MM.1S (cell line): ENCODE measurements around the gene UQCR10.

ENCODE experiments used
- DNase-seq: peaks from one replicate; pipeline ENCODE4 v3.0.0-alpha.2; 2015
- H2AFZ ChIP-seq: fragments of 300-600 bp; sonication (generic); 2 replicates; pipeline ENCODE4 v1.6.0; 2016; ENCODE audit warnings: antibody characterized with exemption, low read length
- H3F3A ChIP-seq: fragments of 300-600 bp; sonication (generic); 2 replicates; pipeline ENCODE4 v1.6.1; 2016; ENCODE audit warnings: mild to moderate bottlenecking, antibody characterized with exemption, low read length, moderate library complexity, mixed read lengths; ENCODE audit not compliant: insufficient read depth
- H3K27ac ChIP-seq: fragments of 300-600 bp; sonication (generic); 2 replicates; pipeline ENCODE4 v1.5.1; 2016; ENCODE audit warnings: mild to moderate bottlenecking, low read length
- H3K27me3 ChIP-seq: fragments of 300-600 bp; sonication (generic); replicated peaks from 2 replicates; pipeline ENCODE4 v1.6.0; 2016; ENCODE audit warnings: low read length; ENCODE audit not compliant: insufficient read depth
- H3K36me3 ChIP-seq: fragments of 300-600 bp; sonication (generic); replicated peaks from 2 replicates; pipeline ENCODE4 v1.6.1; 2016; ENCODE audit warnings: mild to moderate bottlenecking, low read length, mixed read lengths; ENCODE audit not compliant: insufficient read depth
- H3K4me1 ChIP-seq: fragments of 300-600 bp; sonication (generic); 2 replicates; pipeline ENCODE4 v1.6.1; 2016; ENCODE audit warnings: low read length, mixed read lengths
- H3K4me2 ChIP-seq: fragments of 300-600 bp; sonication (generic); 2 replicates; pipeline ENCODE4 v1.6.0; 2016; ENCODE audit warnings: low read depth, low read length
- H3K4me3 ChIP-seq: fragments of 300-600 bp; sonication (generic); 2 replicates; pipeline ENCODE4 v1.5.1; 2016; ENCODE audit warnings: low read length, mixed read lengths
- H3K79me2 ChIP-seq: fragments of 300-600 bp; sonication (generic); 2 replicates; pipeline ENCODE4 v1.6.1; 2016; ENCODE audit warnings: mixed run types, low read length, mixed read lengths
- H3K9ac ChIP-seq: fragments of 300-600 bp; sonication (generic); 2 replicates; pipeline ENCODE4 v1.6.1; 2016; ENCODE audit warnings: low read length, mixed read lengths
- H3K9me2 ChIP-seq: fragments of 300-600 bp; sonication (generic); replicated peaks from 2 replicates; pipeline ENCODE4 v1.6.1; 2016; ENCODE audit warnings: mild to moderate bottlenecking, low read length, mixed read lengths; ENCODE audit not compliant: insufficient read depth
- H3K9me3 ChIP-seq: fragments of 300-600 bp; sonication (generic); replicated peaks from 2 replicates; pipeline ENCODE4 v1.6.1; 2016; ENCODE audit warnings: mild to moderate bottlenecking, low read length, mixed read lengths; ENCODE audit not compliant: insufficient read depth
- H4K20me1 ChIP-seq: fragments of 300-600 bp; sonication (generic); 2 replicates; pipeline ENCODE4 v1.6.1; 2016; ENCODE audit warnings: mild to moderate bottlenecking, low read length, moderate library complexity, mixed read lengths; ENCODE audit not compliant: insufficient read depth
- CTCF ChIP-seq: fragments of 300-600 bp; sonication (generic); IDR thresholded peaks from 2 replicates; pipeline ENCODE4 v1.5.1; 2016; ENCODE audit warnings: antibody characterized with exemption, low read length, mixed read lengths
- EZH2 ChIP-seq: fragments of 300-600 bp; sonication (generic); optimal IDR thresholded peaks from 2 replicates; pipeline ENCODE3; 2017; ENCODE audit warnings: low read depth, mild to moderate bottlenecking, antibody characterized with exemption, low read length, mixed read lengths
- EZH2phosphoT487 ChIP-seq: fragments of 300-600 bp; sonication (generic); IDR thresholded peaks from 2 replicates; pipeline ENCODE4 v1.6.1; 2018; ENCODE audit warnings: antibody characterized with exemption, low read length

Gene UQCR10

GRCh38 chr22:29734406-29734805 lies 32.8 kb upstream of the UQCR10 start:
- Histone ChIP-seq H2AFZ (no peak overlapping the region), H3K9me2 (no peaks in the 10 kb centered on the region), H3K4me2 (no peak overlapping the region), H3F3A (no peaks in the 10 kb centered on the region), H3K27me3 (no peaks in the 10 kb centered on the region), H4K20me1 (no peaks in the 10 kb centered on the region), H3K27ac (no peak overlapping the region), H3K9ac (no peak overlapping the region), H3K36me3 (no peaks in the 10 kb centered on the region), H3K4me1 (no peaks in the 10 kb centered on the region), H3K79me2 (no peaks in the 10 kb centered on the region), H3K4me3 (no peak overlapping the region), H3K9me3 (no peaks in the 10 kb centered on the region)
- TF ChIP-seq CTCF: no peak
- no peak for TF ChIP-seq EZH2
- no peak for TF ChIP-seq EZH2phosphoT487
- no peak for DNase-seq

GRCh38 chr22:29734838-29735237 lies 32.3 kb upstream of the UQCR10 start:
- Histone ChIP-seq H3K4me1 (no peaks in the 10 kb centered on the region), H3K4me3 (no peak overlapping the region), H3K79me2 (no peaks in the 10 kb centered on the region), H3K4me2 (no peak overlapping the region), H3K9me3 (no peaks in the 10 kb centered on the region), H3F3A (no peaks in the 10 kb centered on the region), H3K27ac (no peak overlapping the region), H3K36me3 (no peaks in the 10 kb centered on the region), H3K27me3 (no peaks in the 10 kb centered on the region), H3K9ac (no peak overlapping the region), H4K20me1 (no peaks in the 10 kb centered on the region), H3K9me2 (no peaks in the 10 kb centered on the region), H2AFZ (no peak overlapping the region)
- no peak for DNase-seq
- TF ChIP-seq EZH2 (no peak), CTCF (no peak), EZH2phosphoT487 (no peak)

GRCh38 chr22:29735416-29735815 lies 31.8 kb upstream of the UQCR10 start:
- H3K9me3 ChIP-seq: no peaks in the 10 kb centered on the region

More at GRCh38 chr22:29735416-29735815, 31.8 kb upstream of the UQCR10 start:
- H3K9ac ChIP-seq: no peak overlapping the region
- no peaks in the 10 kb centered on the region for H3K4me1 ChIP-seq
- no peaks in the 10 kb centered on the region for H3K27me3 ChIP-seq
- H2AFZ ChIP-seq: no peak overlapping the region
- H3K36me3 ChIP-seq: no peaks in the 10 kb centered on the region
- H3K79me2 ChIP-seq: no peaks in the 10 kb centered on the region
- no peak for DNase-seq
- no peaks in the 10 kb centered on the region for H3K9me2 ChIP-seq
- H3K4me2 ChIP-seq: no peak overlapping the region
- H3F3A ChIP-seq: no peaks in the 10 kb centered on the region
- TF ChIP-seq EZH2phosphoT487 (no peak), CTCF (no peak), EZH2 (no peak)
- no peaks in the 10 kb centered on the region for H4K20me1 ChIP-seq
- no peak overlapping the region for H3K4me3 ChIP-seq
- H3K27ac ChIP-seq: no peak overlapping the region
